Ecto neural progenitor cell (in vitro differentiated cells): Measurements from ENCODE around the gene CHST3.
"Not testable (repeated sequence)": the region's sequence is repeated elsewhere in the genome, so short reads cannot be mapped to it uniquely, and the experiment has no call there.

Experiments
- DNase-seq: peaks from one replicate; pipeline ENCODE4 v3.0.0-alpha.2; 2018; ENCODE audit warnings: low spot score

CHST3 gene

GRCh38 chr10:71964098-71964742 lies at the start of gene CHST3:
TSS of gene CHST3 (plus strand) at chr10:71964395. CDS start at chr10:72005843, 41,448 bp downstream.
- DNase-seq: peak; percentile 82

- DNase-seq: no peak
Measured at GRCh38 chr10:71916827-71917226, 47.4 kb upstream of the CHST3 start.

- no peak for DNase-seq
Measured at GRCh38 chr10:71918992-71919391, 45.2 kb upstream of the CHST3 start.

DNA sequence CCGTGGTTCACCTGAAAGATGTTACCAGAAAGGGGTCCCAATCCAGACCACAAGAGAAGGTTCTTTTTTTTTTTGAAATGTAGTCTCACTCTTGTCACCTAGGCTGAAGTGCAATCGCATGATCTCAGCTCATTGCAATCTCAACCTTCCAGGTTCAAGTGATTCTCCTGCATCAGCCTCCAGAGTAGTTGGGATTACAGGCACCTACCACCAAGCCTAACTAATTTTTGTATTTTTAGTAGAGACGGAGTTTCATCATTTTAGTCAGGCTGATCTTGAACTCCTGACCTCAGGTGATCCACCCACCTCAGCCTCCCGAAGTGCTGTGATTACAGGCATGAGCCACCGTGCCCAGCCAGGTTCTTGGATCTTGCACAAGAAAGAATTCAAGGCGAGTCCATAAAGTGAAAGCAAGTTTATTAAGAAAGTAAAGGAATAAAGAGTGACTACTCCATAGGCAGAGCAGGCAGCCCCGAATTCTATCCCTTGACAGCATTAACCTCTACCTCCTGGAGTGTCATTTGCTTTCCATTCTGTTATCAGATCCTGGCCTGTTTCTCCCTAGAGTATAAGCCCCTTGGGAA lies 44.1 kb upstream of the CHST3 start:
- DNase-seq: not testable (repeated sequence)

DNA sequence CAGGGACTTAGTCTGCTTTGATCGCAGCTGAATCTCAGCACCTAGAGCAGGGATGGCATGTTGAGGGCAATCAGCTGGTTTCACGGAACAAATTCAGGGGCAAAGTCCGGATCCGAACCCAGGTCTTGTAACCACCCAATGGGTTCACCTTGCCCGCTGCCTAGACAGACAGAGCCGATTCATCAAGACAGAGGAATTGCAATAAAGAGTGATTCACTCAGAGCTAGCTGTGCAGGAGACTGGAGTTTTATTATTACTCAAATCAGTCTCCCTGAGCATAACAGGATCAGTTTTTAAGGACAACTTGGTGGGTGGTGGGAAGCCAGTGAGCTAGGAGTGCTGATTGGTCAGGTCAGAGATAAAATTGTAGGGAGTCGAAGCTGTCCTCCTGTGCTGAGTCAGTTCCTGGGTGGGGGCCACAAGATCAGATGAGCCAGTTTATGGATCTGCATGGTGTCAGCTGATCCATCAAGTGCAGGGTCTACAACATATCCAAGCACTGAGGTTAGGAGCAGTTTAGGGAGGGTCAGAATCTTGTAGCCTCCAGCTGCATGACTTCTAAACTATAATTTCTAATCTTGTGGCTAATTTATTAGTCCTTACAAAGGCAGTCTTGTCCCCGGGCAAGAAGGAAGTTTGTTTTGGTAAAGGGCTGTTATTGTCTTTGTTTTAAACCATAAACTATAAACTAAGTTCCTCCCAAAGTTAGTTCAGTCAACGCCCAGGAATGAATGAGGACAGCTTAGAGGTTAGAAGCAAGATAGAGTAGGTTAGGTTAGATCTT lies 43.5 kb upstream of the CHST3 start:
- DNase-seq: no peak

DNA sequence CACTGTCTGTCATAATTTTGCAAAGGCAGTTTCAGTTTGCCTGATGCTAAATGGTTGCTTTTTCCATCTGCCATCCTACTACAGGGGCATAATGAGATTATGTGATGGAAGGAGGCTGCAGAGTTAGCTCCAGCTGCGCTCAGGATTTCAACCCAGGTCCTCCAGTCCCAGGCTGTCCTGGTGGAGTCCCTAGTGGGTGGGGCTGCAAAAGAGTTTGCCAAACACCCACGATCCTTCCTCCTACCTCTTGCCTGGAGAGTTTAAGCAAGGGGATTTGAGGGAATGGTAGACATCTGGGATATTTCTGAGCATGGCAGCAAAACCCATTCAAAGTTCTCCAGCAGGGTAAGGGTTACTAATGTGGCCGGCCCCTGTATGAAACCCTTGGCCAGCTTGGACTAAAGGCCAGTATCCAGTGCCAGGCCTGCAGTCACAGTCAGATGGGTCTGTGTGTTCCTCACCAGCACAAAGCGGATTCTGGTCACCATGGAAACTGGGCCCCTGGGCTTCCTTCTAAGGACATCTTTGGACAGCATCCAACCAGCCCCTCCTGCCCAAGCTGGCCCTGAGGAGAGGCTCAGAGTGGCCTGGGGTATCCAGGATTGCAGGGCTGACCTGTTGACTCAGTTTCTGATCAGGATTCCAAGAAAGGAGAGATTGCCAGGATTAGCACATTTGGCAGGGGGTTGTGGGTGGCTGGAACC lies 42.7 kb upstream of the CHST3 start:
- DNase-seq: peak; percentile 67

DNA sequence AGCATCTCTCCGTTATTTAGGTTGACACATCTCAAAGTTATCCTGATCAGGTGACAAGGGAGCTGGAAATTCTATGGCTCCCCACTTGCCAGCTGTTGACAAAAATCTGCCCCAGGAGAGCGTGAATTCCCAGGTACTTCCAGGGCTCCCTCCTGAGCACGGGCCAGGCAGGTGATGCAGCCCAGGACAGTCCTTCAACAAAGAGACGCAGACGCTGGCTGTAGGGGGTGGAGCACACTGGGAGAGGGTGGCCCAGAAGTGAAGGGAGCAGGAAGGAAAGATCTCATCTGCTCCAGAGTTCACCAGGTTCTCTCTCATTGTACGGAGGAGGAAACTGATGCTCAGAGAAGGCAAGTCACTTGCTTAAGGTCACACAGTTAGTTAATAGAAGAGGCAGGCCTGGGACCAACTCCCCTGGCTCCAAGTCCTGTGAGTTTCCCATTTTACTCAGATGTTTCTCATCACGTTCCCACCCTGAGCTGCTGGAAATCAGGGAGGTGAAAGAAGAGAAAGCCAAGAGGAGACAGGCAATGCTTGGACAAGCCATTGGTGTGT lies 41.0 kb upstream of the CHST3 start:
- DNase-seq: no peak

GRCh38 chr10:71924771-71925170 lies 39.4 kb upstream of the CHST3 start:
- no peak for DNase-seq

GRCh38 chr10:71927159-71927558 lies 37.0 kb upstream of the CHST3 start:
- DNase-seq: no peak

DNA sequence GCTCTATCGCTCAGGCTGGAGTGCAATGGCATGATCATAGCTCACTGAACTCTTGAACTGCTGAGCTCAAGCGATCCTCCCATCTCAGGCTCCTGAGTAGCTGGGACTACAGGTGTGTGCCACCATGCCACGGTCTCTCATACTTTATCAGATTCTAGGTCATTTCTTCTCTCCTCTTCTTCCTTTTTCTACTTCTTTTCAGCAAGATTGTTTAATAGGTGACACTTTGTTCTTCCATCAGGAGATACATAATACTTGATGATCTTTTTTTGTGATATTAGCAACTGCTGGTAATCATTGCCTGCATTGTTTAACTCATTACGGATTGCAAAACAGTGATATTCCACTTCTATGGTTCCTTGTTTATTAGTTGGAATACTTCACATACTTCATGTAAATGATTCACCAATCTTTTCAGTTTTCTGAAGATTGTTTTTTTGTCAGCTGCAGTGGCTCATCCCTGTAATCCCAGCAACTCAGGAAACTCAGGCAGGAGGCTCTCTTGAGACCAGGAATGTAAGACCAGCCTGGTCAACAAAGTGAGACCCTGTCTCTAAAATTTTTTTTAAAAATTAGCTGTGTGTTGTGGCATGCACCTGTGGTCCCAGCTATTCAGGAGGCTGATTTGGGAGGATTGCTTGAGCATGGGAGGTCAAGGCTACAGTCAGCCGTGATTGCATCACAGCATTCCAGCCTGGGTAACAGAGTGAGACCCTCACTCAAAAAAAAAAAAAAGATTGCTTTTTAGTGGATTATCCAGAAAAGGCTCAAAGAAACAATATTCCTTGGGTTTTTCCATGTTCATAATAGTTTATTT lies 36.2 kb upstream of the CHST3 start:
- DNase-seq: no peak

GRCh38 chr10:71931295-71931694 lies 32.9 kb upstream of the CHST3 start:
- DNase-seq: no peak

GRCh38 chr10:71933651-71934050 lies 30.5 kb upstream of the CHST3 start:
- no peak for DNase-seq

- no peak for DNase-seq
Measured at GRCh38 chr10:71938211-71938610, 26.0 kb upstream of the CHST3 start.

DNA sequence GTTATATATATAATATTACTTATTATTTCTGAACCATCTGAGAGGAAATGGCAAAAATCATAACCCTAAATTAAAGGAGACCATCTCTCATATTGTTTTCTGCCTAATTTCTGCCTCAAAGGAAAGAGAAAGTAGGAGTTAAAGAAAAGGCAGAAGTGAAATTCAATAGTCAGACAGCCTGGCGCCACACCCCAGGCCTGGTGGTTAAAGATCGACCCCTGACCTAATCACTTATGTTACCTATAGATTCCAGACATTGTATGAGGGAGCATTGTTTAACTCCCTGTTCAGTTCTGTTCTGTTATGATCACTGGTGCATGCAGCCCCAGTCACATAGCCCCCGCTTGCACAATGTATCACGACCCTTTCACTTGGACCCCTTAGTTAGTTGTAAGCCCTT lies 24.9 kb upstream of the CHST3 start:
- DNase-seq: no peak

DNA sequence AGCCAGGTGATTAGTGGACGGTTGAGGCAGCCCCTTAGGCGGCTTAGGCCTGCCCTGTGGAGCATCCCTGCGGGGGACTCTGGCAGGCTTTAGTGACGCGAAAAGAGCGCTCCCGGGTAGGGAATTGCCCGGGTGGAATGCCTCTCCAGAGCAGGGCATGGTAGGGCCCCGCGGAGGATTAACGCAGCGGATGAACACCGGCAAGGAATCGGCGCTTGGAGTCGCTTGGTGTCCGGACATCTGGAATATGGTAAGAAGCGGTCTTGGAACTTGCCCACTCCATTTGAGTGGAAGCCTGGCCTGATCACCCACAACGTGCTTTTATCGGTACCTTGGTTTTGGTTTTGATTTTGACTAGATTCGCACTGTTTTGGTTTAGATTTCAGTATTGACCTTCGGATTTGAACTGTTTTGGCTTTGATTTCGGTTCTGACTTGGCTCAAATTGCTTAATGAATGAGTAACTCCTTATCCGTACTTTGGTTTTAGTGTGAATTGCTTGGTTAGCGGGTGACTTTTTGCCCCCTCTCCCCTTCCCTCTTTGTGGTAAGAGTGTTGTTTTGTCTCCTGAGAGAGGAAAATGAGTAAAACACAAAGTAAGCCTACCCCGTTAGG lies 24.2 kb upstream of the CHST3 start:
- no peak for DNase-seq

GRCh38 chr10:71940752-71941151 lies 23.4 kb upstream of the CHST3 start:
- no peak for DNase-seq

GRCh38 chr10:71941318-71941717 lies 22.9 kb upstream of the CHST3 start:
- no peak for DNase-seq

- no peak for DNase-seq
Measured at GRCh38 chr10:71945819-71946474, 18.2 kb upstream of the CHST3 start.

DNA sequence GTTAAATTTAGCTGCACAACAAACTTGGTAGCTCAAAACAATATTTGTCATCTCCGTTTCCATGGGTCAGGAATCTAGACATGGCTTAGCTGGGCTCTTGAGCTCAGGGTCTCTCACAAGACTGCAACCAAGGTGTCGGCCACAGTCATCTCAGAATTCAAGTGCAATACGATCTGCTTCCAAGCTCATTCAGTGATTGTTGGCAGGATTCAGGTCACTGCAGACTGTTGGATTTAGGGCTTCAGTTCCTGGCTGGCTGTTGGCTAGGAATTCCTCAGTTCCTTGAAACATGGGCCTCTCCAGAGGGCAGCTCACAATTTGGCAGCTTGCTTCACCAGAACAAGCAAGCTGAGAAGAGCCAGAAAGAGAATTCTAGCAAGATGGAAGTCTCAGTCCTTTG lies 17.5 kb upstream of the CHST3 start:
- DNase-seq: no peak

DNA sequence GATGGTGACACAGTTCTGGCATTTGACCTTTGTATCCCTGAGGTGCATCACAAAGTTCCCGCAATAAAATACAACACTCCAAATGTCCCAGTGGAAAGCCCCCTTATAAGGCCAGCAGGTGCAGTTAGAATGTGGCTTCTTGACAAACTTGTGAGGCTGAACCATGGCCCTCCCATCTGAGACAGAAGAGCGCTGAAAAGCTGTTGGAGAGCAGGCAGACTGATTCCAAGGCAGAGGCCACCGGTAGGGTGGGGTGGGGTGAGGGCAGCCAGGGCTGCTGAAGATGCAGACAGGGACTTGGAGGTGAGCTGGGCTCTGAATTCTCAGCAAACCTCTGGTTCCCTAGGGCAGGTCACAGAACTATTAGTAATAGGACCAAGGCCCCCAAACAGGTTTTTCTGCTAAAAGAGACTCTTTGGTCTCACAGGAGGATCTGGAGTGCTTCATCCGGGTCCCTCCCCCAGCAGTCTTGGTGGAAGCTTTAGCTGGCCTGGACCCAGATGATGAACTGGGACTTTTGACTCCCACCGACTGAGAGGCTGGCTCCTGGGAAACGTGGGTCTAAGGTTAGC lies 15.6 kb upstream of the CHST3 start:
- no peak for DNase-seq
